Osteocyte (in vitro differentiated cells): Measurements from ENCODE around the gene ARID5B. TPM values are rescaled to one million over a fixed set of nuclear protein-coding genes. Genes with fewer than 3 reads are reported as not detected.

ENCODE experiments used
- DNase-seq: peaks from one replicate; pipeline ENCODE4 v3.0.0; 2021; ENCODE audit warnings: mixed read lengths; ENCODE audit not compliant: unreplicated experiment; ENCODE audit errors: extremely low spot score
- H3K27ac Mint-ChIP-seq: one replicate; pipeline ENCODE4 v1.8.0; 2021; ENCODE audit warnings: mild to moderate bottlenecking, mixed read lengths; ENCODE audit not compliant: unreplicated experiment
- H3K27me3 Mint-ChIP-seq: one replicate; pipeline ENCODE4 v1.8.0; 2021; ENCODE audit warnings: mixed read lengths; ENCODE audit not compliant: unreplicated experiment
- H3K36me3 Mint-ChIP-seq: one replicate; pipeline ENCODE4 v1.8.0; 2021; ENCODE audit warnings: mixed read lengths; ENCODE audit not compliant: unreplicated experiment
- H3K4me1 Mint-ChIP-seq: one replicate; pipeline ENCODE4 v1.8.0; 2021; ENCODE audit warnings: mixed read lengths; ENCODE audit not compliant: unreplicated experiment
- H3K4me3 Mint-ChIP-seq: one replicate; pipeline ENCODE4 v1.8.0; 2021; ENCODE audit warnings: mild to moderate bottlenecking, moderate library complexity, mixed read lengths; ENCODE audit not compliant: unreplicated experiment
- H3K9me3 Mint-ChIP-seq: one replicate; pipeline ENCODE4 v1.8.0; 2021; ENCODE audit warnings: mixed read lengths; ENCODE audit not compliant: unreplicated experiment
- CTCF ChIP-seq: fragments of 200-600 bp; sonication (generic); IDR thresholded peaks from 2 replicates; pipeline ENCODE4 v1.5.0; 2021; ENCODE audit warnings: antibody characterized with exemption, mild to moderate bottlenecking, moderate library complexity
- total RNA-seq: library from RNA; stranded (reverse); gene quantifications from 2 replicates; pipeline ENCODE4 v1.2.1, GENCODE V29; 2021

ARID5B gene
- total RNA-seq, 1 donor from 2014 or later: 89.4 TPM

DNA sequence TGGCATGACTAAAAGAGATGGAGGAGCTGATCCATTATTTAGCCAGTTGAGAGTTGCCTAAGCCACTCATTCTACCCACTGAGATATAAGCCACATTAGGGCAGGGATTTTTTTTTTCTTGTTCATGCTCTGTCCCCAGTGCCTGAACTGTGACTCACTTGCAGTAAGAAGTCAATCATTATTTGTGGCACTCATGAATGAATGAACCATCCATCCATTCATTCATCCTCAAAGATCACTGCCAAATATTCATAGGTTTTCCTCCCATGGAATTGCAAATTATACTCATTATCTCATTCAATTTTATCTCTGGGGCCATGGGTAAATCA is 22.8 kb upstream of the ARID5B start:
- H3K27me3 Mint-ChIP-seq: no peaks in the 10 kb centered on the region
- no peaks in the 10 kb centered on the region for H3K36me3 Mint-ChIP-seq
- no peaks in the 10 kb centered on the region for H3K9me3 Mint-ChIP-seq
- H3K4me3 Mint-ChIP-seq: no peak overlapping the region
- no peak for TF ChIP-seq CTCF
- H3K4me1 Mint-ChIP-seq: peaks cover 21% of the 10 kb centered on the region
- no peak for DNase-seq
- no peak overlapping the region for H3K27ac Mint-ChIP-seq

DNA sequence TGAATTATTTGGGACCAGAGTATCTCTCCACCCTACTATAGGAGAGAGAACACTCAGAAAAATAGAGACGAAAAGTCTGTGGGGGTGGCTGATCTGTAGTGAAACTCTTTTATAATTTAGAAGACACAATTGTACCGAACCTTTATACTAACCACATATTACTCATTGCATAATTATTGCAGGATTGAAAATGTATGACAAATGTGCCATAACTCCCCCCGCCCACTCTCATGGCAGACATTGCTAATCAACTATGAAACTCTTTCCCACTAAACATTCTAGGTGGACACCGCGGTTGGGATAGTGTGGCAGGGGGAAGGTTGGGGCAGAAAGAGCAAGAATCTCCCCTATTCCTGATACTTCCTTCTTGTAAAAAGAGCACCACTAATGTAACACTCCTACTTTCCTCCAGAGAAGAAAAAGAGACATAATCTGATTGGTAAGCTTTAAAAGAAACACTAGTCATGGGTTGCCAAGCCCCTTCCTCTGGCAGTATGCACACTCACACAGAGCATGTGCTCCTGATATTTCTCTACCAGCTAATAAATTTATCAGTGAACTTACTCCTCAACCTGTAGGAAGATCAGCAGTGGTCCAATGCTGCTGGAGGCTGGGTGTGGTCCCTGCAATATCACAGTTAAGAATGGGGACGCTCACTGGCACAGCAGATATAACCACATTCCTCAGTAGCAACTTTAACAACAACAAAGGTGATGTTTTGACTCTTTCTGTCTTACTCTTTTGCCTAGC is 18.7 kb upstream of the ARID5B start:
- Mint-ChIP-seq H3K36me3 (no peaks in the 10 kb centered on the region), H3K9me3 (no peaks in the 10 kb centered on the region), H3K4me3 (no peak overlapping the region), H3K27ac (no peak overlapping the region), H3K27me3 (no peaks in the 10 kb centered on the region), H3K4me1 (peaks cover 16% of the 10 kb centered on the region)
- DNase-seq: no peak
- no peak for TF ChIP-seq CTCF

DNA sequence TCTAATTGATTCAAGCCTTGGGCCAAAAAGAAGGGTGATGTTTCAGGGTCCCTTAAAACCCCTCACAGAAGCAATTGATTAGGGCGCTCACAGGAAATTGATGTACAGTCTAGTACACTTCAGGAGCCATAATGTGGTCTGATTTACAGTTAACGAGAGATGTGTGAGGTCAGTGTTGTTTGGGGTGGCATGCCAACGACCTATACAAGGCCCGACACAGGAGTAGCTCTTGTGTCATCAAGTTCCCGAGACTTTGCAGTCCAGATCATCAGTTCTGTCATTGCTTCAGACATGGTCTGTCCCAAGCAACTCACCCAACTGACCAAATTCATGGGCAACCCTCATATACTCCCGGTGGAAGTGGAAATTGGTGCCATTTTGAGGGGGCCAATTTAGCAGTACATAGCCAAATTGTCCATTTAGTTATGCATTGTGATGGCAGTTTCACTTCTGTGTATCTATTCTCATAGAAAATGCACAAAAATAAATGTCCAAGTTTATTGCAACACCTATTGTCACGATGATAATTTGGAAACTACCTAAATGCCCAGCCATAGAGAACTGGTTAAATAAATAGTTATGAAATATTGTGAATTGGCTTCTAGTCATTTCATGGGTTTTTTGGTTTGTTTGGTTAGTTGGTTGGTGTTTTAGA is 18.0 kb upstream of the ARID5B start:
- Mint-ChIP-seq H3K4me1 (peaks cover 9% of the 10 kb centered on the region), H3K9me3 (no peaks in the 10 kb centered on the region), H3K27ac (no peak overlapping the region), H3K27me3 (no peaks in the 10 kb centered on the region), H3K4me3 (no peak overlapping the region), H3K36me3 (no peaks in the 10 kb centered on the region)
- no peak for DNase-seq
- TF ChIP-seq CTCF: no peak

- H3K36me3 Mint-ChIP-seq: no peaks in the 10 kb centered on the region
- no peak for TF ChIP-seq CTCF
- no peak for DNase-seq
- peaks cover 6% of the 10 kb centered on the region for H3K4me1 Mint-ChIP-seq
- no peaks in the 10 kb centered on the region for H3K27me3 Mint-ChIP-seq
- no peak overlapping the region for H3K4me3 Mint-ChIP-seq
- H3K9me3 Mint-ChIP-seq: no peaks in the 10 kb centered on the region
- no peak overlapping the region for H3K27ac Mint-ChIP-seq
Measured at GRCh38 chr10:61887772-61888171, 13.7 kb upstream of the ARID5B start.

DNA sequence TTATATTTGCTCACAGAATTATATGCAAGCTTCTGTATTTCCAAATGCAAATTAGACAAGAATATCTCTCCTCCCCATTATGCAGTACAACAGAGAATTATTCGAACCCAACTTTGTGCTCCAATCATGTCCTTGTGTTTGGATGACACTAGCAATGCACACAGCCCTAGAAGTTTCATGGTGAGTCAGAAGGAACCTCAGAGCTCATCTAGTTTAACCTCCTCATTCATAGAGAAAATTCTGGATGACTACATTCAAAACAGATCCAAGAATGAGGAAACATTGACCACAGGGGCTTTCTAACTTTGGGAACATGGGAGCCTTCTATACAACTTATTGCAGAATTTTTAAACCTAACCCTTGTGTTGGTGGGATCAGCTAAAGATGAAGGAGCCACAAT is 12.8 kb upstream of the ARID5B start:
- Mint-ChIP-seq H3K27me3 (no peaks in the 10 kb centered on the region), H3K9me3 (no peaks in the 10 kb centered on the region), H3K4me1 (peaks cover 5% of the 10 kb centered on the region), H3K27ac (no peak overlapping the region), H3K36me3 (no peaks in the 10 kb centered on the region), H3K4me3 (no peak overlapping the region)
- no peak for DNase-seq
- TF ChIP-seq CTCF: no peak
